DLD1 (cell line): Measurements from ENCODE around the gene ACE.
"Not testable (repeated sequence)": the region's sequence is repeated elsewhere in the genome, so short reads cannot be mapped to it uniquely, and the experiment has no call there.

Experiments
- in situ Hi-C: cut with HindIII; loops from 2 replicates; pipeline ENCODE4 v1.10.0; 2017; ENCODE audit warnings: low sequenced_read_pairs

Gene ACE

DNA sequence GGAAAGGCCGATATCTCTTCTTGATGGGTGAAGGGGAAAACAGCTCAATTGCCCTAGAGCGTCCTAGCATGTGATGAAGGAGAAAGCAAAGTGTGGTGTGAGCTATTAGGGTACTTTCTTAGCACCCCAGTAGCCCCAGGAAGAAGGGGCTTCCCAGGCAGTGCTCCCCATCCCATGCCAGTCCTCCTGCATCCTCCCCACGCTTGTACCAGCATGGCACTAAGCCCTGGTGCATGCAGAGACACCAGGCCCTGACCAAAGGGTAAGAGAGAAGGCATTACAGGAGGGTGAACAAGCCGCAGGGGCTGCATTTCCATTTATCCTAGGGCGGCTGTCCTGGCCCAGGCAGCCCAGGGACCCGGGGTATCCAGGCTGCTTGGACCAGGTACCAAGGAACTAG lies 33.8 kb upstream of the ACE start:
- in situ Hi-C loops: no loop called here

DNA sequence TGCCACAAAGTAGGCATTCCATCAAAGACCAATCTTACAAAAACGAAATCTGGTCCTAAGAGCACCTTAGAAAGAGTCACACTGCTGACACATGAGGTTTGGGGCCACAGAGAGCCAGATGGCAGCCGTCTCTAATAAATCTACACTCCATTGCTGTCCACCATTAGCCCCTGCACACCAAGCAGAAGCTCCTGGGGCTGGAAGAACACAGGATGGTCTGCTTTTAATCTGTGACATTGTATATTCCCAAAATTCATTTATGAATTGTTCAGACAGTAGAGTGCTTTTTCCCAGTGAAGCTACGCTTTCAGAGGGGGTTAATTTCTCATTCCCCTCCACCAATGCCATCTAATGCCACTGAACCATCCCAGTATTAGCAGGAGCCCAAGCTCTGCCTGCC lies 32.4 kb upstream of the ACE start:
- in situ Hi-C loops: no loop called here

DNA sequence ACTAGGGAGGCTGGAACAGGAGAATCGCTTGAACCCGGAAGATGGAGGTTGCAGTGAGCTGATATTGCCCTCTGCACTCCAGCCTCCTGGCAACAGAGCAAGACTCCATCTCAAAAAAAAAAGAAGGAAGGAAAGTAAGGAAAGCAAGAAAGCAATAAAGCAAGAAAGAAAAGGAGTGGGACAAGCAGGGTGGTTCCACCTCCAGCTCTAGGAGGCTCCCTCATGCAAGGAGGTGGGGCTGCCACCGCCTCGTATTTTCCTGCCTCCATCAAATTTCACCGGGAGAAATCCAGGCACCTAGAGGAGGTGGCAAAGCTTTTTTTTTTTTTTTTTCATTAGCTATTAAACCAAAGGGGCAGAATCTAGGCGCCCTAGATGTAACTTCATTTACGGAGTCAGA lies 31.8 kb upstream of the ACE start:
- in situ Hi-C loops: no loop called here

DNA sequence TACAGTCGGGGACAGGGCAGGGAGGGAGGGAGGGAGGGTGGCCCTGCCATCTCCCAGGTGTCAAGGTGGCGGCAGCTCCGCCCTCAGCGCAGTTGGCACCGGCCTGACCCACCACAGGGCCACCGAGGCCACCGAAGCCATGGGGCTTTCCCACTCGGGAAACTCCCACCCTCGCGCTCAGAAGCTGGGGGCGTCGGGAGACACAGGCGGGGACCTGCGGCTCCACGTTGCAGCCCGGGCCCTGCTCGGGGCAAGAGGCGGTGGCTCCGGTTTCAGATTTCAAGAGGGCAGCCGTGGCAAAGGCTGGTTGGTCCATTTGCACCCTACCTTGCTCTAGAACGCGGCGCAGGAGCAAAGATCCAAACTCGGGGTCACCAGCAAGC lies 31.3 kb upstream of the ACE start:
- in situ Hi-C loops: no loop called here

DNA sequence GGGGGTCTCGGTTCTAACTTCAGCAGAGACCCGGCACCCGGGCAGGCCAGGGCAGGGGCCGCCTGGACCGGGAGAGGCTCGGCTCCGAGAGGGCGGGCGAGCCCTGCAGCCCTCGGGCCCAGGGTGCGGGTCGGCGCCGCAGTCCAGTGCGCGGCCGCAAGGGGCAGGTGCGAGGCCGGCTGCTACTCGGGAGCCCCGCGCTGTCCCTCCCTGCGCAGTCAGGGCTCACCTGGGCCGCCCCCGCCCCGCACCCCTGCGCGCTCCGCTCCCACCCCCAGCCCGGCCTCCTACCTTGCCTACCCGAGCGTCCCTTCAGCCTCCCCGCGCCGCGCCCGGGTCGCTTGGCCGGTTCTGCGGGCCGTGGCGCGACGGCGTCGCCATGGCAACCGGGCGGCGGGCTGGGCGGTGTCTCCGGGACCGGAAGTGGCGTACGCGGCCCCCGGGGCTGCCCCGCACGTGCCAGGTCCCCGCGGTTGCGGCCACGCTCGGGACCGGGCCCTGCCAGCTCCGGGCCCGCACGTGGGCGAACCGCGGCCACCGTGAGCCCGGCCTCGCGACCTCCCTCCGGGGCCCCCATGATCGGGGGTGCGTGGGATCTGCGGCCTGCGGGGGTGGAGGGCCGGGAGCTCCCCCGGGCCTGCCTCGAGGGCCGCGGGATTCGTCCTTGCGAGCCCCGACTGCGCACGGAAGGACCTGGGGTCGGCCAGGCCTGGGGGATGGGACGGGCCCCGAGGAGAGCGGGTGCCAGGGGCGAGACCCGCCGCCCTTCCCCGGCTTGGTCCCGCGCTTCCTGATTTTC lies 30.7 kb upstream of the ACE start, which contains the start of gene CYB561:
TSS of gene CYB561 (minus strand) at position 353 of the 799 bp plus-strand sequence. CDS start 8,759 bp downstream, outside the sequence.
- in situ Hi-C loops: no loop called here

DNA sequence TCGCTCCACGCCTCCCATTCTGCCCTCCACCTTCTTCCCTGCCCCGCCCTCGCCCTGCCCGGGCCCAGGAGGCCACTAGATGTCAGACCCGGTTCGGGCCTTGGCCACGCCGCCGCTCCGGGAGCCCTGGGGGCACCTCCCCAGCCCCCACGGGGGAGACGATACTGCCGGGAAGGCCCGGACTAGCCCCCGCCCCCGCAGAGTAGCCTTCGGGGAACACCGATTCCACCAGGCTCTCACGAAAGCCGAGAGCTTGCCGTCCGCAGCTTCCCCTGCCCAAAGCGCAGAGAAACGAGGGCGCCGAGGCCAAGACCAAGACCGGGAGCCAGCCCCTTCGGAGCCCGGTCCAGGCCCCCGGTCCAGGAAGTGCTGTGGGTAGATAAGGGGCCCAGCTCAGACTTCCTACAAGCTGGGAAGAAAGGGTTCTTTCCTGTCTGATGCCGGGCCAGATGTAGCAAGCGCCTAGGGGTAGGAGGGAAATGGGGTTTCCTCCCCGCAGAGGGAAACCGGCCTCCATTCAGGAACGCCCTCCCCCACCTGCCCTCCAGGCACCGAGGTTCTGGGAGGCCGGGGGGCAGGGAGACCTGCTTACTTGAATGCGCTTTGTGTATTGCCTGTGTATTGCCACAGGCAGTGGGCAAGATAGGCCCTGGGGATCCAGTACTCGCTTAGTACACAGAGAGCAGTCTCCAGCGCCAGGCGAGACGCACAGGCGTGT lies 29.9 kb upstream of the ACE start:
- in situ Hi-C loops: no loop called here

DNA sequence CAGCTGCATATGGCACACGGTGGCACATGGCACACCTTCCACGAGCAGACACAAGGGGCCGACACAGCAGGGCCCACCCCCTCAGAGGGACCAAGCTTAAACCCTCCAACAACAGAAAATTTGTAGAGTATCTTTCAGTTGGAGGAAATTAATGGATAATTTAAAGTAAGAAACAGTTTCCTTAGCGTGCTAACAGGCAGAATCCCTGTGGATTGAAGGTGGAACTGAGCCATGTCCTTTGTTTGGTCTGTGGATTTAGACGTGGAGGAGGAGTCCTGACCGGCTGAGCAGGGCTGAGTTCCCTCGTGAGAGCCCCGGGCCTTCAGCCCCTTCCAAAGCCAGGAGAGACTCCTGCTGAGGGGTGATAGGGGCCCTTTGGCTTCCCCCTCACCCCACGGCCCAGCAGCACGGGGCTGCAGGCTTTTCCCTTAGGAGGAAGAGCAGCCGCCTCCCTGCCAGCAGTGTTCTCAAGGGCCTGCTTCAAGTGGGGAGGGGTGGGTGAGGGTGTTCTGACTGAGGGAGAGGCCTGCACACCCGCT lies 29.3 kb upstream of the ACE start:
- in situ Hi-C loops: no loop called here

DNA sequence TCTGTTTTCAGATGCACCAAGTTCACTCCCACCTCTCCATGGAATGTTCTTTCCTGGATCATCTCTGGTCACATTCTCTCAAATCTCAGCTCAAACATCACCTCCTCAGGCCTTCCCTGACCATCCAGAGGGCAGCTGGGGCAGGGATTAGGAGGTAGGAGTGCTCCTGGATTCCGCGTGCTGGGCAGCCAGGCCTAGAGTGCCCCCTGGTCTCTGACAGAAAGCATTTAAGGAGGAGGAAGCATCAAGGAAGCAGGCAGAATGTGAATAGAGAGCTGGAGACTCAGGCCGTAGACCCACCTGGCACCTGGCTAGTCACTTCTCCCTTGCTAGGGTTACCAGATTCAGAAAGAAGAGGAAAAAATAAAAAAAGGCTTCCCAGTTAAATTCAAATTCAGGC lies 28.2 kb upstream of the ACE start:
- in situ Hi-C loops: no loop called here

DNA sequence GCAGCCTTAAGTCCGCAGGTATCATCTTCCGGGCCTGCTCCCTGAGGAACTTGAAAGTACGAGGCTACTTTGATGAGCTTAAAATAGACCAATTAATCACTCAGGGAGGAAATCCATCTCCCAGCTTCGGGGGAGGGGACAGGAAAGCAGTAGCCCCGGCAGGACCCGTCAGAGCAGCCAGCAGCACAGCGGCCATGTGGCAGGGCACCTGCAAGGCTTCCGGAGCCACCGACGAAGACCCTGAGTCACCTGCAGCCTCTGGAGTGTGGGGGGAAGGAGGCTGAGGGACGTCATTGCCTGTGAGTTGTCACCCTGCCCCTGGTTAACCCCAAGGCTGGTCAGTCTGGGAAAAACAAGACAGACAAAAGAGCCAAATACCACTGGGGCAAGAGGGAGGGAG lies 26.3 kb upstream of the ACE start:
- in situ Hi-C loops: no loop called here

DNA sequence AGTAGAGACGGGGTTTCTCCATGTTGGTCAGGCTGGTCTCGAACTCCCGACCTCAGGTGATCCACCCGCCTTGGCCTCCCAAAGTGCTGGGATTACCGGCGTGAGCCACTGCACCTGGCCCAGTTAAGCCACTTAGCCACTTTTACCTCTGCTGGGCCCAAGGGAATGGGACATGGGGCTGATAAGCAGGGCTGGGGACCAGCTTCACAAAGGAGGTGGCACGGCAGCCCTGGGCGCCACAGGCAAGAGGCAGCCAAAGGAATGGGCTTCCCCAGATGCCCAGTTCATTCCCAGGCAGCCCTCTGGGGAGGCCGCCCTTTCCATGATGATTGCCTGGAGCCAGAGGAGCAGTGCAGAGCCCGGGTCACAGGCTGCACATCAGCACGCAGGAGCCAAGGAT lies 25.7 kb upstream of the ACE start:
- in situ Hi-C loops: no loop called here

DNA sequence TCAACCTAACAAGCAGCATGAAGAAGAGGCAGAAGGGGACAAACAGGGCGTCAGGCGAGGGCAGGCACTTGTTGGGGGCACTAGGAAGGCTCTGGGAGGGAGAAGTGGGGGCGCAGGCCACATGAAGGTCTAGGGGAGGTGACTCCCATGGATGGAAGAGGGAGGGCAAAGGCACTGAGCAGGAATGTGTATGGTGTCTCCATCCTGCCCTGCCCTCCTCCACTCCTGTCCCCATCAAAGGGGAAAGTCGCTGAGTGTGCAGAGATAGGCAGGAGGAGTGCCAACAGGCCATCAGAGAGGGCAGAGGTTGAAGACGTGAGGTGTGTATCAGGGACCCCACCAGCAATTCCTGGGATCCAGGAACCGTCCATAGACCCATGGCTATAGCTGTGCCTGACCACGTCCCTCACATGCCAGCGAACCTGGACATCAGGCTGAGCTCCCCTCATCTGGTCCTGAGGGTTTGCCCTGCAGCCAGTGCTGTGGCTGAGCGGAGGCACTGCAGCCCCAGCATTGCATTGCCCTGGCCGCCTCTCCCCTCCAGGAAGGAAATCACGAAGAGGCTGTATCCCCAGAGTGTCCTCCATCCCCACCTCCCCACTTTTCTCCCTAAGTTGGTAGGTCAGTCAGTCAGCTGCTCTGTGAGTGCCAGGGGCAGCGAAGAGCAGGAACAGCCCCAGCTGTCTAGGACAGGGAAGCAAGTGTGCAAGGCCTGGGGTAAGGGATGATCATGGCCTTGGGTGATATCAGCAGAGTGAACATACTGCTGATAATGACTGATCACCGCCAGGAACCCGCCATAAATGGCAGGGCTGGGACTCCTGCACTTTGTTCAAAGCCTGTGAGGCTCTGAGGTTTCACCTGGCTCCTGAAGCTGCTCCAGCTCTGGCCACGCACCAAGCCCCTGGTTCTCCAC lies 24.6 kb upstream of the ACE start:
- in situ Hi-C loops: no loop called here

DNA sequence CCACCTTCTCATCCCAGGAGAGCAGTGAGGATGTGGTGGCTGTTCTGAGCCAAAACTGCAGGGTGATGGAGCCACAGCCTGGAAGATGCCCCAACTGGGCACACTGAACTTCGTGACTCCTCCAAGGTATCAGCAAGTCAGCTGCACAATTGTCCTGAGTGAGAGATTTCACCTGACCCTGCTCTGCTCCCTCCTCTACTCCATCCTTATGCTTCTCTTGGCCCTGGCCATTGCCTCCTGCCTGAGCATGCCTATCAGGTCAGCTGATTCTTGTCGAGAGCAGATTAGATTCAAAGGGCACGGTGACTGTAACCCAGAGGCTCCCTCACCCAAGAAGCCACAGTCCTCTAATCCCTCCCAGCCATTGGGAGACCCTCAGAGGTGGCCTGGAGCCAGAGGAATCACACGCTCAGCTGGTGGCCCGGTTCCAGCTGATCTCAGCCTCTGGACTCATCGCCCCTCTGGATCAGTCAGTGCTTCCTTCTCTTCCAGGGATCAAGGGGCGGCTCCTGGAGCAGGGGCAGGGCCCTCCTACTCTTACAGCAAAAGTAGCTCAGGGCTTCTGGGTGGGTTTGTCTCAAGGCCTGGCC lies 23.8 kb upstream of the ACE start:
- in situ Hi-C loops: no loop called here

DNA sequence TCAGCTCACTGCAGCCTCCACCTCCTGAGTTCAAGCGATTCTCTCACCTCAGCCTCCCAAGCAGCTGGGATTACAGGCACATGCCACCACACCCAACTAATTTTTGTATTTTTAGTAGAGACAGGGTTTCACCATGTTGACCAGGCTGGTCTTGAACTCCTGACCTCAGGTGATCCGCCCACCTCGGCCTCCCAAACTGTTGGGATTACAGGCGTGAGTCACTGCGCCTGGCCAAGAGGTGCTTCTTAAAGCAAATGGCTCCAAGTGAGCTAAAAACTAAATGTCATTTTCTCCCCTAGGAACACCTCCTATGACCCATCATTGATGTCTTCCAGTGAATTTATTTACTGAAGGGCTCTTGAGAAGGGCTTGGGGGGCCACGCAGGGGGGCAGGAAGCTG lies 22.5 kb upstream of the ACE start:
- in situ Hi-C loops: not testable (repeated sequence)

DNA sequence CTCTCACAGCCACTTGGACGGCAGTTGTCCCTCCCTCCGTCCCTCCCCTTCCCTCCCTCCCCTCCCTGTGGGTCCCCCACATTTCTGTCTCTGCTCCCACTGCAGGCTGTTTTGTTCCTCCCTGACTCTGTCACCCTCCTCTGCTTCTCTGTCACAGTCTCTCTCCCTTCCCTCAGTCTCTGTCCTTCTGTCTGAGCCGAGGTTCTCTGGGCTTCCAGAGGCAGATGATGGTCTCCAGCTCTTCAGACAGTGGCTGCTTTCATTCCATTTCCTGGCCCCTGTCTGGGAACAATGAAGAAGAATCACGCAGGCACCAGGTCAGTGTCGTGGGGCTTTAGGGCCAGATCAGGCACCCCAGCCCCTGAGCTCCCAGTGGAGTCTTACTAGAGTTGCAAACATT lies 21.9 kb upstream of the ACE start:
- in situ Hi-C loops: no loop called here

DNA sequence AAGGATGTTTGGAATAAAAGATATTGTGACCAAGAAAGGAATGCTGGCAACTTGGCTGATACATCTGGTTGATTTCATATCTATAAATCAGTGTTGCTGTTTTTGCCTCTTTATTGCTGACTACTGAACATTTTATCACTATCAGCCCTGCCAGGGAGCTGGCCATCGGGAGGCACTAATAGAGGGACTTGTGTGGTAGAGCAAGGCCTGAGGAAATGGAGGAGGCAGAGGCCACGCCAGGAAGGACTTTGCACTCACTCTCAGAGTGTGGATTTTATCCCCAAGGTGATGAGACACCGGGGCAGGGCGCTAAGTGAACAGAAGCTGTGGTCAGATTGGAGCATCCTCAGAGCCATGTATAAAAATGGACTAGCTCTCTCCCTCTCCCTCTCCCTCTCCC lies 21.4 kb upstream of the ACE start:
- in situ Hi-C loops: no loop called here

DNA sequence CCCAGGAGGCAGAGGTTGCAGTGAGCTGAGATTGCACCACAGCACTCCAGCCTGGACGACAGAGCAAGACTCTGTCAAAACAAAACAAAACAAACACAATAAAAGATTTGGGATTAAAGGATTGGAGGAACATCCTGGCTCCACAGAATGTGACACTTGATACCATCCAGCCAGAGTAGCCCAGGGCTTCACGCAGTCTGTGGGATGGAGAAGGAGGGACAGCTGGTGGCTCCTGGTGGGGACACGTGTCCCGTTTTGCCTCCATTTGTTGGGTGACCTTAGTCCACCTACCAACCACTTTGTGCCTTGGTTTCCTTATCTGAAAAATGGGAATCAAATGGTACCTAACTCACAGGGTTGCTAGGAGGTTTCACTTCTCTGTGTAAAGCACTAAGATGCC lies 18.4 kb upstream of the ACE start:
- in situ Hi-C loops: no loop called here

DNA sequence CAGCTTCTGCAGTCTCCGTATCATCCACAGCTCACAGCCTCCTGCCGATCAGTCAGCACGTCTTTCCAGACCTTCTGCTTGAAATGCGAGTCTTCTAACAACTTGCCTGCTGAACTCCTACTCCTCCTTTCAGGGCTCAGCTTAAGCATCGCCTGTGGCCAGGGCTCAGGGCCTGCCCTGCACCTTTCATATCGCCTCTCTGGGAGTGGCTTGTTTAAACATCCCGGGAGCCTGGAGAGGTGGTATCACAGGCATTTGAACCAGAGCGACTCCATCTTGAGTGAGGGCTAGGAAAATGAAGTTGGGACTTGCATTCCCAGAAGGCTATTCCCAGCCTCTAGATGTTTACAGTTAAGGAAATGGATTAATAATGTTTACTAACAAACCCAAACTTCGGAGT lies 16.8 kb upstream of the ACE start:
- in situ Hi-C loops: no loop called here

DNA sequence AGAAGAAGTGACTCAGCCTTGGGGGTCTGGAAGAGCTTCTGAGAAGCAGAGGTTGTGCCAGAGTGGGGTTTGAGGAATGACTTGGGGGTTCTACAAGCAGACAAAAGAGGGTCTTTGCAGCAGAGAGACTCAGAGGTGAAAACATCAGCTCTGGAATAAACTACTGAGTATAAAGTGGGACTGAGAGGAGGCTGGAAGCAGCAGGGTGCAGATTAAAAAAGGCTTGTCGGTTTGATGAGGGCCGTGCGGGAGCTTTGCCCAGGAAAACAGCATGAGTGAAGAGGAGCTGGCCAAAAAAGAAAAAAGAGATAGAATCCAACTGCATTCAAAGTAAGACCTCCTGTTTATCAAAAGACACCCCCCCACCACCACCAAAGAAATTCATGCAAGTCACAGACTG lies 13.1 kb upstream of the ACE start:
- in situ Hi-C loops: no loop called here

DNA sequence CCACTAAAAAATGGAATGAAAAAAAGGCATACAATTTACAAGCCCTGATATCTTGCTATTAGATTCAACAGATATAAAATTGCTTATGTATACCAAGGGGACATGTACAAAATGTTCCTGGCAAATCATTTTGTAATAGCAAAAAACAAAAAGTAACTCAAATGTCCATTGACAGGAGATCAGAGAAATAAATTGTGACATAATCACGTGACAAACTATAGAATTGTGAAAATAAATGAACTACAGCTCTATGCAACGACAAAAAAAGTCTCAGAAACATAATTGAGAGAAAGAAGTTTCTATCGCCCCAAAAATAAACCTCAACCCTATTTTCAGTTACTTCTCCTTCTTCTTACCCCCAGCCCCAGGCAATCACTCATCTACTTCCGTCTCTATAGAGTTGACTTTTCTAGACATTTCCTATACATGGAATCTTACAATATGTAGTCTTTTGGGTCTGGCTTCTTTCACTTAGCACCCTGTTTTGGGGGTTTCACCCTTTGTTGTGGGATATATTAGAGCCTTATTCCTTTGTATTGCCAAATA lies 12.1 kb upstream of the ACE start:
- in situ Hi-C loops: no loop called here

DNA sequence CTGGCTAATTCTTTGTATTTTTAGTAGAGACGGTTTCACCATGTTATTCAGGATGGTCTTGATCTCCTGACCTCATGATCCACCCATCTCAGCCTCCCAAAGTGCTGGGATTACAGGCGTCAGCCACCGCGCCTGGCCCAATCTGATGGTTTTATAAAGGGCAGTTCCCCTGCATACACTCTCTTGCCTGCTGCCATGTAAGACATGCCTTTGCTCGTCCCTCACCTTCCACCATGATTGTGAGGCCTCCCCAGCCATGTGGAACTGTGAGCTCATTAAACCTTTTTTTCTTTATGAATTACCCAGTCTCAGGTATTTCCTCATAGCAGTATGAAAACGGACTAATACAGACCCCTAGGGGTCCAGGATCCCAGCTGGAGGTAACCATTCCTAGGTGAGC lies 8.8 kb upstream of the ACE start:
- in situ Hi-C loops: not testable (repeated sequence)

DNA sequence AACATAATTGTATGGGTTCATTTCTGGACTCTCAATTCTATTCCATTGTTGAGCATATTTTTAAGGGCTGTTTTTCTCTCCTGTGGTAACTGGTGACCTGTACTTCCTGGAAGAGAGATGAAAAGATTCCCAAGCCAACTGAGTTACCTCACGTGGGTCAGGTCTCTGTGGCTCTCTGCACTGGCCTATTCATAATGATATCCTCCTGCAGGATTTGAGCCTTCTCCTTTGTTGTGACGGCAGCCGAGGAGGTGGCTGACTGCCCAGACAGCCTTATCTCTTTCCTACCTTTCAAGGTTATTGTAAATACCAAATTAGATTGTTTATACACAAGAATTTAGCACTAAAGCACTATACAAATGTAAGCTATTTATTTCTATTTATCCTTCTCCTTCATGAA lies 2.7 kb upstream of the ACE start:
- in situ Hi-C loops: no loop called here
